CD1c-positive myeloid dendritic cell (primary cell): Measurements from ENCODE around the gene THSD7A.
A peak's percentile ranks its signal among the peaks of the same experiment; 100 is the strongest.

ENCODE experiments used
- DNase-seq: peaks from one replicate; pipeline ENCODE4 v3.0.0-alpha.2; 2016; ENCODE audit errors: extremely low spot score

The THSD7A gene

GRCh38 chr7:11751807-11752389, 80.1 kb downstream of the THSD7A start:
- no peak for DNase-seq

GRCh38 chr7:11751315-11751714, 80.7 kb downstream of the THSD7A start:
- no peak for DNase-seq

GRCh38 chr7:11750191-11750590, 81.8 kb downstream of the THSD7A start:
- peak; percentile 3 for DNase-seq

GRCh38 chr7:11749629-11750028, 82.4 kb downstream of the THSD7A start:
- no peak for DNase-seq

- DNase-seq, result no peak
Observed at GRCh38 chr7:11748884-11749283, 83.1 kb downstream of the THSD7A start.

GRCh38 chr7:11747715-11748485, 84.1 kb downstream of the THSD7A start:
- no peak for DNase-seq

GRCh38 chr7:11746591-11746990, 85.4 kb downstream of the THSD7A start:
- no peak for DNase-seq

- DNase-seq, result no peak
Observed at GRCh38 chr7:11743548-11743947, 88.5 kb downstream of the THSD7A start.

- DNase-seq, result no peak
Observed at GRCh38 chr7:11743016-11743415, 89.0 kb downstream of the THSD7A start.

- DNase-seq, result no peak
Observed at GRCh38 chr7:11742496-11742895, 89.5 kb downstream of the THSD7A start.

- DNase-seq, result no peak
Observed at GRCh38 chr7:11737723-11738122, 94.3 kb downstream of the THSD7A start.

- DNase-seq, result no peak
Observed at GRCh38 chr7:11732207-11732606, 99.8 kb downstream of the THSD7A start.

- no peak for DNase-seq
Observed at GRCh38 chr7:11730725-11731124, 101.3 kb downstream of the THSD7A start.

- no peak for DNase-seq
Observed at GRCh38 chr7:11727864-11728263, 104.1 kb downstream of the THSD7A start.

- DNase-seq, result no peak
Observed at GRCh38 chr7:11726794-11727155, 105.2 kb downstream of the THSD7A start.

GRCh38 chr7:11726001-11726793, 105.8 kb downstream of the THSD7A start:
- no peak for DNase-seq

- DNase-seq, result no peak
Observed at GRCh38 chr7:11716185-11716584, 115.8 kb downstream of the THSD7A start.

GRCh38 chr7:11714676-11715075, 117.3 kb downstream of the THSD7A start:
- no peak for DNase-seq

- DNase-seq, result no peak
Observed at GRCh38 chr7:11714205-11714604, 117.8 kb downstream of the THSD7A start.

GRCh38 chr7:11713352-11713751, 118.6 kb downstream of the THSD7A start:
- DNase-seq, result no peak

- DNase-seq, result no peak
Observed at GRCh38 chr7:11710377-11710776, 121.6 kb downstream of the THSD7A start.

- DNase-seq, result no peak
Observed at GRCh38 chr7:11709196-11709595, 122.8 kb downstream of the THSD7A start.
